NCI-H446 treated with DMSO at 0.1 percent for 48 hours (cell line): ENCODE data around the gene PCA3.
A peak's percentile ranks its signal among the peaks of the same experiment; 100 is the strongest.

Experiments used
- DNase-seq: peaks from one replicate; lab custom pipeline; 2025; lab: John Stamatoyannopoulos, UW

PCA3 gene

GRCh38 chr9:76827296-76828080 is 63.2 kb downstream of the PCA3 start:
- no peak for DNase-seq

GRCh38 chr9:76828447-76828846 is 64.2 kb downstream of the PCA3 start:
- DNase-seq, result no peak

- DNase-seq, result peak; percentile 72
Observed at GRCh38 chr9:76835571-76836283, 71.5 kb downstream of the PCA3 start.
